Measurements from ENCODE around the gene SMR3B. TPM values are rescaled to one million over a fixed set of nuclear protein-coding genes. Genes with fewer than 3 reads are reported as not detected.

Gene SMR3B
- total and polyA plus RNA-seq, 2 of the 8 experiments (the other 6 are each of a cell fraction or from before 2014, with no cell fraction given): not detected

GRCh38 chr4:70372760-70373159 is 10.2 kb upstream of the SMR3B start:
- no peak overlapping the region for H3K14ac ChIP-seq (ENCODE audit: insufficient read length)
- no peak overlapping the region for H3K23ac ChIP-seq (ENCODE audit: insufficient read length)
- no peak overlapping the region for H2BK15ac ChIP-seq (ENCODE audit: low read length)
- H2BK20ac ChIP-seq (ENCODE audit: low read length): no peak overlapping the region
- no peak overlapping the region for H3K4ac ChIP-seq (replicated peaks; ENCODE audit: insufficient read length, low read depth, low read length)
- no peaks in the 10 kb centered on the region for H3K23me2 ChIP-seq (ENCODE audit: low read depth, low read length)
- no peak overlapping the region for H2AFZ ChIP-seq (ENCODE audit: low read length)
- H4K20me1 ChIP-seq (replicated peaks in 1 of 2; ENCODE audit: control insufficient read depth in 1 of 2, insufficient read depth in 2 of 2, low read length in 2 of 2): no peaks in the 10 kb centered on the region
- H3K27ac ChIP-seq (ENCODE audit: low read depth, low read length): no peak overlapping the region
- no peak for TF ChIP-seq EGR1 (IDR thresholded peaks at IDR 0.05; ENCODE audit: borderline replicate concordance, low read depth, low read length)
- TF ChIP-seq FOSL1 (IDR thresholded peaks at IDR 0.05; ENCODE audit: insufficient read depth, low read depth, low read length): no peak
- TF ChIP-seq JUN (IDR thresholded peaks at IDR 0.05; ENCODE audit: low read depth, low read length): no peak
- no peaks in the 10 kb centered on the region for H3K4me1 ChIP-seq (replicated peaks in 1 of 4; ENCODE audit: control insufficient read depth in 3 of 4, insufficient read depth in 4 of 4, low read length in 3 of 4)
- no peaks in the 10 kb centered on the region for H3K27me3 ChIP-seq (replicated peaks in 1 of 4; ENCODE audit: control insufficient read depth in 3 of 4, extremely low read depth in 1 of 4, insufficient read depth in 3 of 4, low read length in 3 of 4)
- no peak overlapping the region for H3K18ac ChIP-seq (ENCODE audit: extremely low read depth, low read length)
- no peak for FAIRE-seq
- no peak overlapping the region for H4K5ac ChIP-seq (ENCODE audit: insufficient read length, low read depth, low read length)
- H4K91ac ChIP-seq (replicated peaks; ENCODE audit: insufficient read length, low read length): no peak overlapping the region
- H2BK12ac ChIP-seq (ENCODE audit: low read depth, low read length): no peak overlapping the region
- H3K4me2 ChIP-seq (ENCODE audit: insufficient read depth in 1 of 2, low read depth in 2 of 2, low read length in 2 of 2): no peak overlapping the region
- no peak overlapping the region for H2BK120ac ChIP-seq (replicated peaks; ENCODE audit: low read depth, low read length)
- no peaks in the 10 kb centered on the region for H3K9me3 ChIP-seq (ENCODE audit: insufficient read depth in 2 of 2, low read depth in 1 of 2, low read length in 1 of 2)
- H2BK5ac ChIP-seq (ENCODE audit: low read depth, low read length): no peak overlapping the region
- ChIA-PET POLR2A (ENCODE audit: partially characterized antibody) (no interaction called here), CTCF (ENCODE audit: partially characterized antibody) (no interaction called here)
- WGBS, 2 experiments (ENCODE audit: extremely low coverage in 1 of 2, insufficient coverage in 1 of 2, insufficient read length in 1 of 2, insufficient replicate concordance in 2 of 2, low coverage in 1 of 2, low lambda C conversion rate in 2 of 2, missing lambda C conversion rate in 1 of 2): 100% methylated on average over 3 of the region's 3 CpGs; no CpG with 5 or more reads in 1 of the 2 experiments
- H2AK5ac ChIP-seq (ENCODE audit: low read depth, low read length): no peak overlapping the region
- H3K4me3 ChIP-seq (ENCODE audit: extremely low read depth in 1 of 4, insufficient read depth in 2 of 4, low read depth in 3 of 4, low read length in 4 of 4): no peak overlapping the region
- no peak for DNase-seq (ENCODE audit: low read depth in 1 of 2, low spot score in 2 of 2)
- H3K36me3 ChIP-seq (ENCODE audit: control insufficient read depth in 2 of 4, insufficient read depth in 4 of 4, low read length in 3 of 4): no peaks in the 10 kb centered on the region
- H4K8ac ChIP-seq (ENCODE audit: extremely low read depth, insufficient read depth, low read length): no peak overlapping the region
- H3K56ac ChIP-seq (replicated peaks; ENCODE audit: insufficient read length, low read depth, low read length): no peak overlapping the region
- H3K79me2 ChIP-seq (ENCODE audit: control insufficient read depth in 1 of 2, insufficient read depth in 2 of 2, low read length in 2 of 2): no peaks in the 10 kb centered on the region
- no peaks in the 10 kb centered on the region for H3K79me1 ChIP-seq (ENCODE audit: low read depth, low read length)
- no peak overlapping the region for H3K9ac ChIP-seq (replicated peaks in 1 of 4; ENCODE audit: extremely low read depth in 1 of 4, low read depth in 3 of 4, low read length in 3 of 4)

Measured in H1 (cell line).